HG02840 (cell line): ENCODE data around the gene NXPH1.

Experiments used
- ATAC-seq: cut with Tn5 transposase; IDR thresholded peaks from one replicate; pipeline ENCODE4 v1.9.1; 2021; ENCODE audit warnings: mild to moderate bottlenecking, moderate library complexity, moderate number of reproducible peaks; ENCODE audit not compliant: unreplicated experiment, low FRiP score

Gene NXPH1

DNA sequence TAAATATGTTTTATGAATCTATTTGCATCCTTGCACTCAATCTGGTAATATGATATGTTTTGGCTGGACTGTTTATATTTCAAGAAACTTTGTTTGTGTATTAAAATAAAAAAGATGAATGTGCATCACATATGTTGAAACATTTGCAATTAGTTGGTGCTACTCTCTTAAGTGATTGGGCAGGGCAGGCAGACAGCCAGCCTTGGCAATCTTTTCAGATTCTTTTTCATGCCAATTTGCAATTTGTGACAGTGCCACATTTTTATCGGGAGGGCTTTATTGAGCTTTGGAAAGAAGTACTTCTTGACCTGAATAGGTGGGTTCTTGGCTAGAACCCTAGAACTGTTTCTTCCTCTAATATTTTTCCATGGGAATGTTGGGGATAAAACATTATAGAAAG is 152.2 kb downstream of the NXPH1 start:
- no peak for ATAC-seq

GRCh38 chr7:8590225-8590624 is 156.8 kb downstream of the NXPH1 start:
- ATAC-seq, result no peak

GRCh38 chr7:8590791-8591190 is 157.4 kb downstream of the NXPH1 start:
- ATAC-seq, result no peak

DNA sequence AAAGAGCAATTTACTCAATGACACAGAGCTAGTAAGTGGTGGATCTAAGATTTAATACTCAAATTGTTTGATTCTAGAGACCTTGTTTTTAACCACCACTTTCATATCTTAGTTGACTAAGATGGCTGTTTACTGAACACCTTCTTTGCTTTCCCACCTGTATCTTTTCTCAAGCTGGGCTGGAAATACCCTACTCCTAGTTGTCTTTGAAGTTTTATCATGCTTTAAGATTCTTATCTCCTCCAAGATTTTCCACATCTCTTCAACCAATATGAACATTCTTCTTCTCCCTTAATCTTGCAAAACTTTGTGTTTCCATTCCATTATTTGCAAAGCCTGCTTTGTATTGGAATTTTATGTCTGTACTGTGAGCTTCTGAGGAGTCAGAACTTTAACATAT is 157.9 kb downstream of the NXPH1 start:
- no peak for ATAC-seq

- ATAC-seq, result no peak
Observed at GRCh38 chr7:8592167-8592566, 158.8 kb downstream of the NXPH1 start.

DNA sequence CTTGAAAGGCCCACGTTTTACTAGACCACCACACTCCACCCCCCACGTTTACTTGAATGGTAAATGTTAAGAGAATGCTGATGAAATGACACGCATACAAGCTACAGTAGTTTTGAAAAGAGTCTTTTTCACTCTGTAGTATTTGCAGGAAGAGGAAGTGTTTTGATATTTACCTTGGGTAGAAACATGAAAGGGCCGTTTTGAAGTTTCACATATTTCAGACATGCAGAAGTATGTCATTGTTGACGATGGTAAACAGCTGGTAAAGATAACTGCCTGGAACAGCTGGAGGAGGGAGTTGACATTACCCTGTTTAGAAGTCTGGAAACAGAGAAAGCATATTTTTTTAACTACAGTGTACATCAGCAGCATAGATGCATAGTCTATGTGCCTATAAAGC is 160.7 kb downstream of the NXPH1 start:
- no peak for ATAC-seq

- ATAC-seq, result no peak
Observed at GRCh38 chr7:8597565-8597964, 164.2 kb downstream of the NXPH1 start.

GRCh38 chr7:8601121-8601520 is 167.7 kb downstream of the NXPH1 start:
- ATAC-seq, result no peak

GRCh38 chr7:8605221-8605620 is 171.8 kb downstream of the NXPH1 start:
- ATAC-seq, result no peak

- ATAC-seq, result no peak
Observed at GRCh38 chr7:8612584-8612983, 179.2 kb downstream of the NXPH1 start.

GRCh38 chr7:8613191-8613590 is 179.8 kb downstream of the NXPH1 start:
- ATAC-seq, result no peak

DNA sequence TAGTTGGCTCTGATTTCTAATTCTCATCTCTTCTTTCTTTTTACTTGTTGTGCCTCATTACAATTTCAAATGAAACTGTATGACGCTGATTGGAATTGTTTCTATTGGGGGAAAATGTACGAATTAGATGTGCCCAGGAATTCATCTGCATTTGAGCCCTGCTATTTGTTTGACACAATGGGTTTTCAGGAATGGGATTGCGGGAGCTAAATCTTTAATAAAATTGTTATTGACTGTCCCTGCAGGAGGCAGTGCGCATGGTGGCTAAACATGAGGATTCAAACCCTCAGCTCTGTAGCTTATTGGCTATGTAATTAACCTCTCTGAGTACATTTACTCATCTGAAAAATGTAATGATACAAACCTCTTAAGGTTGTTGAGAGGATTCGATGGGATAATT is 181.6 kb downstream of the NXPH1 start:
- ATAC-seq, result no peak

GRCh38 chr7:8618441-8619070 is 185.1 kb downstream of the NXPH1 start:
- no peak for ATAC-seq

DNA sequence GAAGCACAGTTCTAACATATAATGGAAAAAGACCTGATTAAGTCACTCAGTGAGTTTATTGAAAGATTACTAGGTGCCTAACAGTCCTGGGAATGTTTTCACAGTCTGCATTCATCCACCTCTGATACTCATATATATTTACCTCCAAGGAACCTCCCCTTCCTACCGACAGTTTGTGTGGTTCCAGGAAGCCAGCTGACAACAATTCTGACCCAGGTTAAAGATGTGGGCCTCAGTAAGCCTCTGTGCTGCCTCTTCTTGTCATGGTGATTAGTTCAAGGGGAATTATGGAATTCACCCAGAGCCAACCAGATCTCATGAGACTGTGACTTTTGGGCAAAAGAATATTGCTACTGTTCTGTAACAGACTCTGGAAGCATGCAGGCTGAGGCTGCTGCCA is 186.8 kb downstream of the NXPH1 start:
- ATAC-seq, result no peak

DNA sequence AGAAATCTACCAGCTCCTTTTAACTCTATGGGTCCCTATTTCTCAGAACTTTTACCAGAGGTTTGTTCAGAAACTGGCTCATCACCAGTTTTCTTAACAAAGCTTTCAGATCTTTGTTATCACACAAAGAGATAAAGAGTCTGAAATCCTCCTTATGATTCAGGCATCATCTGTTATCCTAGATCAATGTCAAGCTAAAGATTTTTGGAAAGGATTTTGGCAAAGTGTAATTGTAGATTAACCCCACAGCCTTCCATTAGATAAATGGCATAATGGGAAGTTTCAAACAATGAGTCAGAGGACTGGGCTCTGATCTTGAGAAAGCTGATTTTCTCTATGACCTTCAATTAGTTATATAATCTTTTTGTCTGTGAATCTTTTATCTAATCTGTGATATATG is 192.2 kb downstream of the NXPH1 start:
- ATAC-seq, result no peak

DNA sequence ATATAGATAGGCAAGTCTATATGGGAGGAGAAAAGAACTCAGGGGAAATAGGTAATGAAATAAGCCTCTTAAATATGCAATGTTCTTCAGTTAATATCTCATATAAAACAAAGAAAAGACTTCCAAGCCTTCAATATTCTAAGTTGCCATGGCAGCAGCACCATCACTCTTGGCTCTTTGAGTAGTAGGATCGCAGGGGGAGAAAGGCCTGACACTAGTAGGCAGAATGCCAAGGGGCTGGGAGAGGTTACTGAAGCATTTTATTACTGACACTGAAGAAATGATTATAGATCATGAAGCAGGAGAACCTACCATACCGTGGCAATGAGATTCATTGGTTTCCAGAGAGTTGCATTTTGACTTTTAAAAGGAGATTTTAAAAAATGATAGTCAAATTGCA is 193.9 kb downstream of the NXPH1 start:
- no peak for ATAC-seq

GRCh38 chr7:8628656-8629055 is 195.2 kb downstream of the NXPH1 start:
- no peak for ATAC-seq

DNA sequence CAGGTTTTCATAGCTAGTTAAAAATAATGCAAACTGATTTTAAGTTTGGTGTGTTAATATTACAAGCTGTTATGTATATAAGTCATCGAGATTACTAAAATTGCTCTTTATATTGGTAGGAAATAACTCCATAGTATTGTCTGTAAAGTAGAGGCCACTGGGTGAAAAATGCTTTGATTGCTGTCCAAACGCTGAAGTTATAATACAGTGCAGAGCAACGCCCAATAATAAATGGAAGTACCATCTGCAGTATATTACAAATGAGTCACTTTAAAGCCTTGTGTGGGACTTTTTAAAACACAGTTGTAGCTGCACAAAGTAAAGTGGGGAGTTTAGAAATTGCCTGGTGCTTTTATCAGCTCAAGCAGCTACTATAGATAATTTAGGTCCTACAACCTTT is 196.1 kb downstream of the NXPH1 start:
- ATAC-seq, result no peak

GRCh38 chr7:8637322-8637721 is 203.9 kb downstream of the NXPH1 start:
- ATAC-seq, result no peak

GRCh38 chr7:8638076-8638475 is 204.7 kb downstream of the NXPH1 start:
- ATAC-seq, result no peak

DNA sequence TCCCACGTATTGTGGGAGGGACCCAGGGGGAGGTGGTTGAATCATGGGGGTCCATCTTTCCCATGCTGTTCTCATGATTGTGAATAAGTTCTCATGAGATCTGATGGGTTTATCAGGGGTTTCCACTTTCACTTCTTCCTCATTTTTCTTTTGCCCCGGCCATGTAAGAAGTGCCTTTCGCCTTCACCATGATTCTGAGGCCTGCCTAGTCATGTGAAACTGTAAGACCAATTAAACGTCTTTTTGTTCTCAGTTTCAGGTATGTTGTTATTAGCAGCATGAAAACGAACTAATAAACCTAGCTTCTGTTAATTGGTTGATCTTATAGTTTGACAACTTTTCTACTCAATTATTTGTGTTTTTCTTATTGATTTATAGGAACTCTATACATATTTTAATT is 206.3 kb downstream of the NXPH1 start:
- ATAC-seq, result no peak

DNA sequence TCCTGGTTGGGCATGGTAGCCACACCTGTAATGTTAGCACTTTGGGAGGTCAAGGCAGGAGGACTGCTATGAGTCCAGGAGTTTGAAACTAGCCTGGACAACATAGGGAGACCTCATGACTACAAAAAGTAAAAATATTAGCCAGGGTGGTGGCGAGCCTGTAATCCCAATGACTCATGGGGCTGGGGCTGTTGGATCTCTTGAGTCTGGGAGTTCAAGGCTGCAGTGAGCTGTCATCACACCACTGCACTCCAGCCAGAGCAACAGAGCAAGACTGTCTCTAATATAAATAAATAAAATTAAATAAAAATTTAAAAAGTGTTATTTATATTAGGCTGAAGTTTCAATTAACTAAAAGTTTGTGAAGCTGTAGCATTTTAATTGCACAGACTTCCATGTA is 207.3 kb downstream of the NXPH1 start:
- no peak for ATAC-seq
